Ovary (tissue), 9 donors: Measurements from ENCODE around the gene GALNT16. TPM values are rescaled to one million over a fixed set of nuclear protein-coding genes. Genes with fewer than 3 reads are reported as not detected.
A peak's percentile ranks its signal among the peaks of the same experiment; 100 is the strongest.
"Not testable (repeated sequence)": the region's sequence is repeated elsewhere in the genome, so short reads cannot be mapped to it uniquely, and the experiment has no call there.

Source experiments
- DNase-seq, 5 donors: peaks; one replicate each; pipeline ENCODE4 v3.0.0-alpha.2; 2019 to 2020
- H3K27ac ChIP-seq, 2 donors: fragments of 200-600 bp; one replicate each; pipeline versions ENCODE4 v1.5.1 to v1.8.0; 2019 to 2022
- H3K27me3 ChIP-seq: fragments of 200-600 bp; one replicate; pipeline ENCODE4 v1.8.0; 2022
- H3K36me3 ChIP-seq: fragments of 200-600 bp; sonication (generic); one replicate; pipeline ENCODE4 v1.5.1; 2019
- H3K4me1 ChIP-seq: one replicate; pipeline ENCODE4 v1.8.1; 2013; ENCODE audit warnings: mild to moderate bottlenecking, moderate library complexity; ENCODE audit not compliant: insufficient read depth
- H3K4me3 ChIP-seq: fragments of 200-600 bp; sonication (generic); one replicate; pipeline ENCODE4 v1.5.1; 2017
- H3K9me3 ChIP-seq, 2 donors: fragments of 200-600 bp in 1 of 2; sonication (generic) in 1 of 2; one replicate each; pipeline versions ENCODE4 v1.5.1 to v1.8.1; 2013 to 2019; ENCODE audit warnings: mild to moderate bottlenecking in 1 of 2, moderate library complexity in 1 of 2
- CTCF ChIP-seq, 3 donors: fragments of 450-650 bp in 2 of 3; fragments of 200-600 bp in 1 of 3; IDR thresholded peaks; one replicate each; pipeline versions ENCODE4 v1.5.1 to v1.8.0; 2016 to 2022; ENCODE audit warnings: antibody characterized with exemption in 3 of 3, mild to moderate bottlenecking in 1 of 3
- EP300 ChIP-seq: sonication (generic); formaldehyde crosslinking; IDR thresholded peaks from one replicate; pipeline ENCODE4 v1.6.1; 2017; ENCODE audit warnings: antibody characterized with exemption
- POLR2A ChIP-seq: fragments of 450-650 bp; IDR thresholded peaks from one replicate; pipeline ENCODE4 v1.6.1; 2017; ENCODE audit warnings: antibody characterized with exemption, mild to moderate bottlenecking, moderate library complexity
- WGBS, 3 donors: extraction: QIAGEN DNeasy Blood & Tissue Kit in 1 of 3; methylation state at CpG; one replicate each; pipeline versions ENCODE4 v1.1.5 to v1.1.7; 2013 to 2017; 5-methylcytosine and 5-hydroxymethylcytosine counted together
- intact Hi-C, 4 donors: fragments of 100-400 bp; cut with DNase I; formaldehyde crosslinking; loops; one replicate each; pipeline versions ENCODE4 v1.11.0 to v1.15.1; 2022 to 2023
- polyA plus RNA-seq, 2 donors: library from polyadenylated mRNA; stranded (reverse); fragments of 200-250 nt in 1 of 2; fragments of 350-450 nt in 1 of 2; fragmentation: Illumina TruSeq in 1 of 2; extraction: RNeasy Lipid Tissue Mini Kit (QIAGEN cat#74804) in 1 of 2; gene quantifications; one replicate each; pipeline ENCODE4 v1.2.3, GENCODE V29; 2013 to 2014
- total RNA-seq, 7 donors: library from RNA; depleted of rRNA in 2 of 7; stranded (reverse); fragments of >200 nt in 2 of 7; fragmentation: NEBNext Ultra II Directional in 3 of 7; extraction: Animal tissue kit (Norgen Biotek cat#: 25700) in 3 of 7; gene quantifications; one replicate each; pipeline versions ENCODE4 v1.1.0 to v1.2.4, GENCODE V29; 2016 to 2023
- donor health status: DM: no; HTN: no; CAD: no; lungs with moderate emphysema.
- donor health status: DM: no; HTN: no; CAD: no.
- donor health status: Bipolar disorder and iron deficiency.
- donor health status: DM: yes; HTN: yes; CAD: no.
- donor health status: DM: no; HTN: no; CAD: no.
- donor health status: DM: yes; HTN: yes; CAD: no.

The GALNT16 gene
- total and polyA plus RNA-seq, 9 donors: 0.36 to 5.3 (median 2.0) TPM

DNA sequence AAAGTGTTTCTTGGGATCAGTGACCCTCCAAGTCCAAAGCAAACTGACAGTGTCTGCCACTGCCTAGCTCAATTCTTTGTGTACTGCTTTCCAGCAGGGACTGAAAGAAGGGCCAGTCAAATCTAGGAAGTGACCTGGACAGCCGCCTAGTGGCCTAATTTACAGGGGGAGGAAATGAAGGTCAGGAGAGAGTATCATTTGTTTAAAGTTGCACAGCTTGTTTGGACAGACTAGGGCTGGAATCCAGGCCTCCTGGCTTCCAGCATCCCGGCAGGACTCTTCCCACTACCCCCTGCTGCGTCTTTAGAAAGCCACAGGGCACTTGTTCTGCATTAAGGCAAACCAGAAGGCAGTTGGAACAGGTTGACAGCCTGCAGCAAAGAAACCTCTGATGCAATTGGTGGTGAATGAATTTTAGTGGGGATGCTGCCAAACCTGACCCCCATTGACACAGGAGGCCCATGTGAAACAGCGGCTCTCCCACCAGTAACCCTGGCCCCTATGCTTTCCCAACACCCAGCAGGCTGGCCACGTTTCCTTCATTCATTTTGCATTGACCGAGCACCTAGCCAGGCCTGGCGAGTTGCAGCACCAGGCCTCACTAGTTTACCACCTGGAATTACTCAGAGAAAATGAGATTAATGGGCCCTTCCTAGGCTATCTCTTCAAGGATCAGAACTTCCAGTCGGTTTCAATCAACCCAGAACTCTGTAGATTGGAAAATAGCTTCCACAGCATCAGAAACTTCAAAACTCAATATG is 28.2 kb downstream of the GALNT16 start:
- intact Hi-C loops: no loop called here
- Histone ChIP-seq H3K4me3 (no peak overlapping the region), H3K27ac (peak overlapping the region in 1 of 2 donors; percentile 34), H3K27me3 (no peaks in the 10 kb centered on the region), H3K36me3 (no peaks in the 10 kb centered on the region), H3K9me3 (no peaks in the 10 kb centered on the region), H3K4me1 (peaks cover 10% of the 10 kb centered on the region)
- WGBS, 3 donors: 30 to 33% (median 31%) methylated on average over 8 of the region's 8 CpGs
- no peak for TF ChIP-seq EP300
- TF ChIP-seq CTCF (IDR thresholded peaks at IDR 0.05): peak in 1 of 3 donors; percentile 13
- TF ChIP-seq POLR2A: no peak
- peak; percentile 53 to 73 (median 66) for DNase-seq

GRCh38 chr14:69288956-69289705 is 29.2 kb downstream of the GALNT16 start:
- TF ChIP-seq EP300 (no peak), CTCF (IDR thresholded peaks at IDR 0.05) (no peak), POLR2A (no peak)
- H3K4me1 ChIP-seq: peaks cover 10% of the 10 kb centered on the region
- no peaks in the 10 kb centered on the region for H3K36me3 ChIP-seq
- no peaks in the 10 kb centered on the region for H3K9me3 ChIP-seq
- DNase-seq: no peak
- 94 to 97% (median 97%) methylated on average over 9 of the region's 9 CpGs for WGBS, 3 donors
- H3K27me3 ChIP-seq: no peaks in the 10 kb centered on the region
- intact Hi-C loops: no loop called here
- H3K27ac ChIP-seq: no peak overlapping the region
- no peak overlapping the region for H3K4me3 ChIP-seq

- DNase-seq: no peak
- H3K36me3 ChIP-seq: no peaks in the 10 kb centered on the region
- H3K4me1 ChIP-seq: peaks cover 10% of the 10 kb centered on the region
- WGBS, 3 donors: 75 to 84% (median 83%) methylated on average over 13 of the region's 13 CpGs
- no peaks in the 10 kb centered on the region for H3K9me3 ChIP-seq
- H3K27me3 ChIP-seq: no peaks in the 10 kb centered on the region
- no peak overlapping the region for H3K27ac ChIP-seq
- intact Hi-C loops: no loop called here
- H3K4me3 ChIP-seq: no peak overlapping the region
- TF ChIP-seq POLR2A (no peak), EP300 (no peak)
Observed at GRCh38 chr14:69289811-69290520, 30.0 kb downstream of the GALNT16 start.

GRCh38 chr14:69290881-69291280 is 30.9 kb downstream of the GALNT16 start:
- H3K4me1 ChIP-seq, H3K27me3 ChIP-seq, H3K4me3 ChIP-seq, intact Hi-C loops, DNase-seq, H3K9me3 ChIP-seq, H3K27ac ChIP-seq, H3K36me3 ChIP-seq: not testable (repeated sequence)
- WGBS, 3 donors: 90 to 93% (median 93%) methylated on average over 7 of the region's 7 CpGs

- Histone ChIP-seq H3K27me3 (no peaks in the 10 kb centered on the region), H3K36me3 (no peaks in the 10 kb centered on the region), H3K4me1 (peaks cover 10% of the 10 kb centered on the region), H3K27ac (no peak overlapping the region), H3K9me3 (no peaks in the 10 kb centered on the region), H3K4me3 (no peak overlapping the region)
- 39 to 52% (median 44%) methylated on average over 5 of the region's 5 CpGs for WGBS, 3 donors
- intact Hi-C loops: no loop called here
- TF ChIP-seq CTCF (IDR thresholded peaks at IDR 0.05) (no peak), EP300 (no peak), POLR2A (no peak)
- no peak for DNase-seq
Observed at GRCh38 chr14:69291396-69291795, 31.4 kb downstream of the GALNT16 start.
